ENCODE data around the gene TBX2.
A peak's percentile ranks its signal among the peaks of the same experiment; 100 is the strongest.

The TBX2 gene

DNA sequence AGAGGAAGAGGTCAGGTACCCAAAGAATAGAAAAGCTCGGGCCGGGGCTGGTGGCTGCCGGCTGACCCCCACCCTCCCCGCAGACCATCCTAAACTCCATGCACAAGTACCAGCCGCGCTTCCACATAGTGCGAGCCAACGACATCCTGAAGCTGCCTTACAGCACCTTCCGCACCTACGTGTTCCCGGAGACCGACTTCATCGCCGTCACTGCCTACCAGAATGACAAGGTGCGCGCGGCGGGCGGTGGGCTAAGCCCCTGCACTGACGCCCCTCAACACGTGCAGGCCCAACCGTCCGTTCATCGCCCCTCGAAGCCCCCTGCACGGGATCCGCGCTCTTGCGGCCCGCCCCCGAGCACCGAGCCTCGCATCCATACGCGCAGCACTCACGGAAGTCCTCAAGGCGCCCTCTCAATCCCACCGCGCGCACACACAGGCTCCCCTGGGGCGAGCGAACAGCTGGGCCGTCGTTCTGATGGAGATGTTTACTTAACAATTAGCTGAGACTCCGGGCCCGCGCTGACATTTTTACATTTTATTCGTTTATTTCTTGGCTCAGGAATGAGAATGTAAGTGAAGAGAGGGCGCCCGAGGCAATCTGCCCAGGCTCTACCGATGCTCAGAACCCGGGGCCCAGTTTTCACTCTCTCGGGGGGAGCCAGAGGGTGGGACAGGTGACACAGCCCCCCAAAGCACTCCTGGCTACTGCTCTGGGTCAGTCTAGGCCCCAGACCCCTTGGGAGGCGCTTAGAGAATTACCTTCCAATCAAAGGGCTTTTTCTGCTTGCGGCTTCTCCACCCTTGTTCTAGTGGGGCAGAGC, 3.5 kb downstream of the TBX2 start:
- no peak for DNase-seq

DNA sequence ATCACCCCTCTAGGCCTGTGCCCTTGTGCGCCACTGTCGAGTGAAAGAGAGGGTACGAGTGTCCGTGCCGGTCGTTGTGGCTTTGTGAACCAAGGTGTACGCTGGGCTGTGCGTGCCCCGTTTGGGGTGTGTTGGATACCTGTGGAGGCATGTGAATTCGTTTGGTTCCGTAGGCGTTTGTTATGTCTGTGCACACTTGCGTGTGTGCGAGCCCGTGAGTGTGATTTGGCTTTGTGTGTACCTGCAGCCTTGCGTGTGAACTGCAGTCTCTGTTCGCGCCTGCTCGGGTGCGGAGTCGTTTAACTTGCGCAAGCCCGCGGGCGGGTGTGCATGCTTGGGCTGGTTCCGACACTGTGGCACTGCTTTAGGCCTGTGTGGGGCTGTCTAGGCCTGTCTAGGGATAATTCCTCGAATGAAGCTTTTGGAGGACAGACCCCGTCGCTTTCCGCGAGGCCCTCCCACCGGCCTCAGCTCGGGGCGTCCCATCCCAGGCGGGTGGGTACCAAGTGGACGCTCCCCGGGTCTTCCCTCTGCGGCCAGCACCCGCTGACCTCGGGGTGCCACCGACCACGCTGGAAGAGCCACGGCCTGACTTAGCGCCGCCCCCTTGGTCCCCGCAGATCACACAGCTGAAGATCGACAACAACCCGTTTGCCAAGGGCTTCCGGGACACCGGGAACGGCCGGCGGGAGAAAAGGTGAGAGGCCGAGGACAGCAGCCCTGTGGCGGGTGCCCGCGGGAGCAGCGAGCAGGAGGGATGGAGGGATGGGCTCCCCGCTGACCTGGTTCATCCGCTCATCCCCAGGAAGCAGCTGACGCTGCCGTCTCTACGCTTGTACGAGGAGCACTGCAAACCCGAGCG, 4.4 kb downstream of the TBX2 start:
- DNase-seq: no peak

DNA sequence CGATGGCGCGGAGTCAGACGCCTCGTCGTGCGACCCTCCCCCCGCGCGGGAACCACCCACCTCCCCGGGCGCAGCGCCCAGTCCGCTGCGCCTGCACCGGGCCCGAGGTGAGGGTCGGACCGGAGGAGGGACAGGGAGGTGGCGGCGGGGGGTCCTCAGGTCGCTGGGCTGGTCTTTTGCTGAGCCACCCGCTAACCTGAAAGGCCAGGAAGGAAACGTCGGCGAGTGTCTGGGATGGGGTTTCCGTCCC, 4.9 kb downstream of the TBX2 start:
- DNase-seq: no peak

DNA sequence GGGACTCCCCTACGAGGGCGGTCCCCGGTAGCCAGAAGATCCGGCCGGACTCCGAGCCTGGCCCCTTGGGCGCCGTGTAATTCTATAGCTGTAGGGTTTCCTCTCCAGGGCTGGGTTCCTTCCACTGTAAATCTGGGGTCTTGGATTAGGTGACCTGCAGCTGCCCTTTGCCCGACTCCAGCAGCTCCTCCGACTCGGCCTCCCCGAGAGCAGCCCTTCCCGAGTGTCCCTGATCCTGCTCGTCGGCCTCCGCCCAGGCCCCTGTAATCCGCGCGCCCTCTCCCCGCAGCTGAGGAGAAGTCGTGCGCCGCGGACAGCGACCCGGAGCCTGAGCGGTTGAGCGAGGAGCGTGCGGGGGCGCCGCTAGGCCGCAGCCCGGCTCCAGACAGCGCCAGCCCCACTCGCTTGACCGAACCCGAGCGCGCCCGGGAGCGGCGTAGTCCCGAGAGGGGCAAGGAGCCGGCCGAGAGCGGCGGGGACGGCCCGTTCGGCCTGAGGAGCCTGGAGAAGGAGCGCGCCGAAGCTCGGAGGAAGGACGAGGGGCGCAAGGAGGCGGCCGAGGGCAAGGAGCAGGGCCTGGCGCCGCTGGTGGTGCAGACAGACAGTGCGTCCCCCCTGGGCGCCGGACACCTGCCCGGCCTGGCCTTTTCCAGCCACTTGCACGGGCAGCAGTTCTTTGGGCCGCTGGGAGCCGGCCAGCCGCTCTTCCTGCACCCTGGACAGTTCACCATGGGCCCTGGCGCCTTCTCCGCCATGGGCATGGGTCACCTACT, 5.5 kb downstream of the TBX2 start:
- DNase-seq: no peak

DNA sequence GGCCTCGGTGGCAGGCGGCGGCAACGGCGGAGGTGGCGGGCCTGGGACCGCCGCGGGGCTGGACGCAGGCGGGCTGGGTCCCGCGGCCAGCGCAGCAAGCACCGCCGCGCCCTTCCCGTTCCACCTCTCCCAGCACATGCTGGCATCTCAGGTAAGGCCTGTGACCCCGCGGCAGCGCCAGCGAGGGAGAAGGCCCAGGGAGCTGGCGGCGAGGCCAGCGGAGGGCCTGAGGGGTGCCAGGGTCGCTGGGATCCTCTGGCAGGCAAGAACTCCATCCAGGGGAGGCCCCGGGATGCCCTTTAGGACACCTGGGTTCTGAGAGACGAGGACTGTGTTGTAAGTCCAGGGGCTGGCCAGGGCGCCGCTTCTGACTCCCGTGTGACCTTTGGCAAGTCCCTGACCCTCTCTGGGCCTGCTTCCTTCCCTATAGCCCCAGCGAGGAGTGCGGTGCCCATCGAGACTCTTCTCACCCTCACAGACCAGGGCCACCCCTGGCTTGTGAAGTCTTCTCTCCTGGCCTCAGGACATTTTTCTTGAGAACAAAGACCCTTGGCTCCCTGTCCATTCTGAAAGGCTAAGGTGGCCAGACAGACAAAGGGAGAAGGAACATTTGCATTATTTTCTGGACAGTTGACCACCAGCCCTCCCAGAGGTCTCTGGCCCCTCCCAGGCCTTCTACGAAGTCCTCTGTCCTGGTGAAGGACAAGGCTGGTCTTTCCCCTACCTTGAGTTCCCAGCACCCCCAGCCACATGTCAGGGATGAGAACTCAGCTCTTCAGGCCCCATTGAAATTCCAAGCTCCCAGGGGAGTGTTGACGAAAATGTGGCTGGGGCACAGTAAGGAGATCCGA, 6.3 kb downstream of the TBX2 start:
- DNase-seq: no peak

DNA sequence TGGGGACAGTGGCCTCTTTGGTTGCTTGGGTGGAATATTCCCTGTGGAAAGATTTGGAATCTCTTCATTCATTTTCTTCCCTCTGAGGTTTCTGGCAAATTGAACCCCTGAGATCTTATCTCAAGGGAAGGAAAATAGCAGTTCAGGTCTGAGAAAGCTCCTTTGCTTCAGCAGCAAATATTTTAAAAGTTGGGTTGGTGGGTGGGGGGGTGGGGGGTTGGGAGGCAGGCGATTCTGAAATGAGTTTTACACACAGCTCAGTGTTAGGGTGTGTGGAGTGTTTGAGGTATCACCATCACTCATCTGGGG, 6.8 kb downstream of the TBX2 start:
- DNase-seq: no peak

DNA sequence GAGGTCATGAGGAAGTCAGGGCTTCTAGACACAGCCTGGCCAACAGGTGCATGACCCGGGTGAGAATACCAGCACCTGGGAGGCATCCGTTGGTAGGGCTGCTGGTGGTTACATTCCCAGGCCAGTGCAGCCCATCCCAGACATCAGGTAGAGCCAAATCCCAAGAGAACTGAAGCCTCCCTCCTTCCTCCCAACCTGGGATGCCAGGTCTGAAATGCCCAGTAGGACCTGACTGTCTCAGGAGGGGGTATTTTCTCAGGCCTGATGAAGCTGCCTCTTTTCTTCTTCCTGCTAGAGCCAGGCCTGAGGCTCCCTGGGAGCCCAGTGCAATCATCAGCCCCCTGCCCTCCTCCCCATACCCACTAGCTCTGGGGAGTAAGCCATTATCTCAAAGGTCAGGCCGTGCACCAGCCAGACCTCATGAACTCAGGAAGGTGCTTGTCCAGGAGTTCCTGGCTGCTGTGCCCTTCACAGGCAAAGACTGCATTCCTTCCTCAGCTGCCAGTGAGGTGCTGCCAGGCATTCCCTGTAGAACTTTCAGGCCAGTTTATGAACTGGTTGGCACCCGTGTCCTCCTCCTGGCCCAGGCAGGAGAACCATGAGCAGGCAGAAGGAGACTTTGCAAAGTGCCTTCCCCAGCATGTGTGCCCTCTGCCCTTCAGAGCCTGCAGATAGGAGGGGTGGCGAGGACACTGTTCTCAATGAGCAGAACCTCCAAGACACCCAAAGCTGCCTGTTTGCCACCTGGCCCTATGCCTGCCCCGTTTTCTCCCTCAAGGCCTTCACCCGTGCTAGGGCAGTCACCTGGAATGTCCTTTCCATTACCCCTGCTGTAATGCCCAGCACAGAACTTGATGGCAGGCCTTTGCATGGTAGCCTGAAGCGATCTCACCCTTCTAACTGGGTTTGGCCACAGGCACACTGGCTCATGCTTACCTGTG, 7.6 kb downstream of the TBX2 start:
- no peak for DNase-seq

DNA sequence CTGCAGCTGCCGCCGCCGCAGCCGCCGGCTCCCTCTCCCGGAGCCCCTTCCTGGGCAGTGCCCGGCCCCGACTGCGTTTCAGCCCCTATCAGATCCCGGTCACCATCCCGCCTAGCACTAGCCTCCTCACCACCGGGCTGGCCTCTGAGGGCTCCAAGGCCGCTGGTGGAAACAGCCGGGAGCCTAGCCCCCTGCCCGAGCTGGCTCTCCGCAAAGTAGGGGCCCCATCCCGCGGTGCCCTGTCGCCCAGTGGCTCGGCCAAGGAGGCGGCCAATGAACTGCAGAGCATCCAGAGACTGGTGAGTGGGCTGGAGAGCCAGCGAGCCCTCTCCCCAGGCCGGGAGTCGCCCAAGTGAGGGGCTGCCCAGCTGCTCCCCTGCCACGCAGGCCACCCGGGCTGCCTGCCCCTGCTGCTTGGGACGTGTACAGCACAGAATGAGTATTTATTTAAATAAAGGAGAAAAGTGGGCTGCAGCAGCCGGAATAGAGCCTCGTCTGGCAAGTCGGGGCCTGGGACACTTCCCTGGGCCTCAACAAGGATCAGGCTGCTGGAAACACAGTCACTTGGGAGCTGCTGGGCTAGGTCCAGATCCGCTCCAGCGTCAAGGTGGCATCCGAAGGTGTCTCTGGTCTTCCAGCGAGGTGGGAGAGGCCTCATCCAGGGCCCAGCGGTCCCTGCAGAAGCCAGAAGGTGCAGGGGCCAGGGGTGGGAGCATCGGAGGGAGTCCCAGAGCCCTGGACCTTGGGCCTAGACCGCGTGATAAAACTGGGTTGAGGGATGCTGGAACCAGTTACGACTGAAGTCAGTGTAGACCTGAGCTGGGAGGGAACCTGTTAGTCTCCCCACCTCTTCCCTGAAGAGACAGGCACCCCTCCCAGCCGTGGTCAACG, 8.8 kb downstream of the TBX2 start:
- DNase-seq: no peak

DNA sequence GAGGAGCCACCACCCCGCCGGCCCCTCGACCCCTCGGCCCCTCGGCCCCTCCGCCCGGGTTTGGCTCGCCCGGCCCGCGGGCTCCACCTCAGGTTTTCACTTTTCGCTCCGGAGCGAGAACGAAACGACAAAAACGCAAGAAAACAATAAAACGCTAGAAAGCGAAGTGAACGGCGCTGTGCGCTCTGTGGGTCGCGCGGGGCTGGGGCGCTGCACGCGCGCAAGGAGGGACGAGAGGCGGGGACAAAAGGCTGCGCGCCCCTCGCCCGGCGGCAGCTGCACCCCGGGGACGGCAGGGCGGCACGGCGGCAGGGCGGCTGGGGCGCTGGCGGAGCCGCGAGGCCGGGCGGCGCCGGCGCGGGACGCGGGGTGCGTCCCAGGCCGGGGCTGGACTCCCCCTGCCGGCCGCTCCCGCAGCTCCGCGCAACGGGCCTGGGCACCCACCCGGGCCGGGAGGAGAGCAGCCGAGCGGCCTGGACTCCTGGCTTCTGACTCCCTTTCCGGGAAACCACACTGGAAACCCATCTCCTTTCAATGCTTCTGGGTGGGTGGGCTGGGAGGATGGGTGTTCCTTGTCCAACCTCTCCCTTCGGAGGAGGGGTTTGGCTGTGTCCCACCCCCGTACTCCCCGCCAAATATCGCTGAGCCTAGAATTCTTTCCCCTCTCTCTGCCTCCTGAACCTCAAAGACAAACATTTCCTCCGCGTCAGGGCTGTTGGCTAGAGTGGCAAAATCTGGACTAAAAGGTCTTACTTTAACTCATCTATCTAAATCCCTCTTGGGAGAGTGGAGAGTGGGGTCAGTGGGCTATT, 9.9 kb downstream of the TBX2 start:
- peak in 1 of 2 experiments; percentile 37 for DNase-seq

DNA sequence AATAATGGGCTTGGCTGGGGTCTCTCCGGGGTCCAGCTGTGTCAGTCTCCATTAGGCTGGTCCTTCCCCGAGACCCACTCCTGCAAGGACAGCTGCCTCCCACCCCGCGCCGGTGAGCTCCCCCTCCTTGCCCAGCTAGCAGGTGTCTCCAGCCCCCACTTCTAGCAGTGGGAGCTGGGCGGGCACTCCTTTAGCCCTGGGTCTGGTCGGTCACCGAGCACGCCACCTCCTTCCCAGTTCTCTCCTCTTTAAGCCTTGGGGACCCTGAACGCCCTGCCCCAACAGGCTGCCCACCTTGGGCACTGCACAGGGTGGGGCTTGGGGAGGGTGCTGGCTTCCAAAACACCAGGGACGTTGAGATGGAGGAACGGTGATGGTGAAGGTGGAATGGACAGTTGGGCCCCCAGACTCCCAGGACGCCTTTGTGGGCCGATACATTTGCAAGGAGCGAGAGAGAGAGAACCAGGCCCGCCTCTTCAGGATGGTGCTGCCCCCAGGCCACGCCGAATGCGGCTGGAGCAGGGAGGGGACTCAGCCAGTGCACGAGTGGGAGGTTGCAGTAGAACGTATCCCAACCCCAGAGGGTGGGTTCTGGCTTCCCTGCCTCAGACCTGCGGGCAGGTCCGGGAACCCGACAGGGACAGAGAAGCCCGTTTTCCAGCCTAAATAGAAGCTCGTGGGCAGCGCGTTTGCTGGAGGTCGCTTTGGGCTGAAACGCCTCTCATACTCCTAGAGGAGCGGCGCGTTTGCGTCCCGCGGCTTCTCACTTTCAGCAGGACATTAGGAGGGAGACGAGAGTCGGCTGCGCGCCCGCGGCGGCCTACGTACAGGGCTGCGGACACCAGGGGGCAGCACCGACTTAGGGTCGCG, 10.7 kb downstream of the TBX2 start:
- no peak for DNase-seq

DNA sequence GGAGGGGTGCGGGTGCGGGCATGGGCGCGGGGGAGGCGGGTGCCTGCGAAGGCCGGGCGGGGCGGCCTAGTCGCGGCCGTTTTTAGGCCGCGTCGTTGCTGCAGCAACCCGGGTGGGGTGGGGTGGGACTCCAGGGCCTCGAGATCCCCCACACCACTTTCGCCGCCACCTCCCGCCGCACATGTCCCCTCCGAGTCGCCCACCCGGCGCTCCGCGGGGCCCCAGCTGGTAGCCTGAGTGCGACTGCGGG, 11.3 kb downstream of the TBX2 start:
- DNase-seq: no peak

DNA sequence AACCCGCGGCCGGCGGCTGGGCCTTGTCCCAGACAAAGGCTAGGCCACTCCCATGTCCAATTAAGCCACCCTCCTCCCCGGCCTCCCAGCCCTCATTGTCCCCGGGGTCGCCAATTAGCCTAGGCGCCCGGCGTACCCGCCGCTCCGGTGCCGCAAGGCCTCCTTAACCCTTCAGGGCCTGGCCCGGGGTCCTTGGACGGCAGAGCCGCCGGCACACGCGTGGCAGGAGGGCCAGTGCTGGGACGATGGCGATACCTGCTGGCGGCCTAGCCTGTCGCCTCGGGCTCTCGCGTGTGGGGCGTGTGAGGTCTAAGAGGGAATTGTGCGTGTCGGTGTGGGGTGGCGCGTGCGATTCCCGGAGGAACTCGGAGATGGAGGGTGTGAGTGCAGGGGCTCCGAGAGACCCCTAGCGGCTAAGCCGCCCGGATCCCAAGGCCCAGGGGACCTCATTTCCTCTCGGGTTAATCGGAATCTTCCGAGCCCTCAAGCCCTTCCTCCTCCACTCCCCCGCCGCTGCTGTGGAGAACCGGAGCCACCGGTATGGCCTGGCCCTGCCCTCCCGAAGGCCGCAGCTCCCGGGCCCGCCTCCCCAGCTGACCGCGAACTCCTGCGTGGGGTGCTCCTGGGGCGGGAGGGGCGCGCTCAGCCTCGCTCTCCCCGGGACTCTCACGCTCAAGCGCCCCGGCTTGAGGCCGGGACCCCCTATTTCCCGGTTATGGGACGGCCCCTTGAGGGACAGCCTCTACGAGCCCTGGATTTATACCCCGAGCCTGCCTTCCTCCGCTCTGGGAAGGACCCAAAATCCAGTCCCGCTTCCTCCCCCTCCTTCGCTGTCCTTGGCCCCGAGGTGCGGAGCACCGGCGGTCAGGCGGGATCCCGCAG, 11.9 kb downstream of the TBX2 start:
- DNase-seq: no peak

DNA sequence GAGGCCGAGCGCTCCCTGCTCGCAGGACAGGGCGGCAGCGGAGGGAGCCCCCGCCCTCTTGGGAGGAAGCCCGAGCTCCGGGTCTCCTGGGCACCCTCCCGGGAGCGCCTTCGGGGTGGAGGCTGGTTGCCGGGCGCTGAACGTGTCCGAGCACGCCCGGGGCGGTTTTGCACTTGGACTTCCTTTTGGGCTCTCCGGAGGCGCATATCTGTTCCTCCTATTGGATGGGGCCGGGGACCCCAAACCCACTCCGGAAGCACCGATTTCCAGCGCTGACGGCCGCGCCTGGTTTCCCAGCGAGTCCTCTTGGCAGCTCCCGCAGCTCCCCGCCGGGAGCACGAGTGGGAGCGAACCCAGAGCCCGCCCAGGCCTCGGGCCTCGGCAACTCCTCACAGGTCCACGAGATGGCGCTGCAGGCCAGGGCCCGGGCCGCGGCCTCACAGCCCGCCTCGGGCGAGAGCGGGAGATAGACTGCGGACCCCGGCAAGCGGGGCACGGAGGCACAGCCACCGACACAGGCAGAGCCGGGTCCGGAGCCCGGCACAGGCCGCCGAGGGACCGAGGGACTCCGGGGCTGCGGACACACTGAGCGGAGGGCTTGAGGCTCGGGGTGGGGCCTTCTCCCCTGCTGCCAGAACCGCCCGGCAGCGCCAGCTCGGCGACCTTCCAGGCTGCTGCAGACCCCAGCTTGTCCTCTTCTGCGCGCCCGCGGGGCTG, 12.7 kb downstream of the TBX2 start:
- peak in 1 of 2 experiments; percentile 31 for DNase-seq

DNA sequence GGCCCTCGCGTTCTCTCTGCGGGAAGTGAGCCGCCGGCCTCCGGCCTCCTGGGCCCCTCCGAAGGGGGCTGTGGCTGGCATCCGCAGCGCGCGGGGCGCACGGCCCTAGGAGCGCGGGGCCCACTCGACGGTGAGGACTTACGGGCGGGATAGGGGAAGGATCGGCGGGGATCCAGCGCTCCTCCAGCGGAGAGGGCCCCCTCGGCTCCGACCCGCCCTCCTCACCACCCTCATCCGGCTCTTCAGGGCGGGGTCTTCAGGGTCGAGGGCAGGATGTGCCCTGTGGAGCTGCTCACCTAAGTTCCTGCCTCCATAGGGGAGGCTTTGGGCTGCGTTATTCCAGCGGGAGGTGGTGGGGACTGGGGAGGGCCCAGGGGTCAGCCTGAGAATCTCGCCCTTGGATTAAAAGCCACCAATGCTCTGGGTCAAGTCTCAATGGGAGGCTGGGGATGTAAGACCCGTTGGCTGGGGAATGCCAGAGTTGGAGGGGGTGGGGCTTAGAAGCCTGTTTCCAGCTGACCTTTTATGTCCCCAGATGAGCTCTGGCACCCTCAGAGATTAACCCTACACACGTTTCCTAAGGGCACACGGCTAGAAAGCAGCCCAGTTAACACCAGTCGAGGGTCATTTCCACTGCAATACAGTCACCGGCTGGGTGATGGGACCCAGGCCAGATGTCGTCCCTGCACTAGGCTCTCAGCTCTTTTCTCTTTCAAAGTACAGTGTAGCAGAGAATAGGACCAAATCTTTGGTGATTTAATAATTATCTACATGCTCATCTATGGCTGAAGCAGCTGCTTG, 13.4 kb downstream of the TBX2 start:
- no peak for DNase-seq

DNA sequence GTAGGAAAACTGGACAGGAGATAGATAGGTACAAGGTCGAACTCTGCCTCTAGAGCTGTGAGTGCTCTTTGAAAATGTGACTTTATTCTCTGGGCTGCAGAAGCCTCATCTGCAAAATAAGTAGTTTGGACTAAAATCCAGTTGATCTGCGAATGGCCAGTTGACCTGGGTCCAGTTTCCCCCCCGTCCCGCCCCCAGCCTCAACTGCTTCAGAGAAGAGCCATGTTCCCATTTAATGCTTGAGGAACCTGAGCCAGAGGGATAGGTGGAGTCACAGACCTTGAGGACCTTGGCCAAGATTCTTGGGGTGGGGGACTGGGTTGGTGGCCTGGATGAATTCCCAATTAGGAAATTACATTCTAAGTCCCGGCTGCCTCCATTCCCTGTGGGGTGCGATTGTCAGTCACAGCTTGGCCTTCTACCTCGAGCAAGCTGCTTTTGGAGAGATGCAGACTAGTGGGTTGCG, 14.1 kb downstream of the TBX2 start:
- no peak for DNase-seq
